ENCODE data around the gene TMEM14C.

The TMEM14C gene

DNA sequence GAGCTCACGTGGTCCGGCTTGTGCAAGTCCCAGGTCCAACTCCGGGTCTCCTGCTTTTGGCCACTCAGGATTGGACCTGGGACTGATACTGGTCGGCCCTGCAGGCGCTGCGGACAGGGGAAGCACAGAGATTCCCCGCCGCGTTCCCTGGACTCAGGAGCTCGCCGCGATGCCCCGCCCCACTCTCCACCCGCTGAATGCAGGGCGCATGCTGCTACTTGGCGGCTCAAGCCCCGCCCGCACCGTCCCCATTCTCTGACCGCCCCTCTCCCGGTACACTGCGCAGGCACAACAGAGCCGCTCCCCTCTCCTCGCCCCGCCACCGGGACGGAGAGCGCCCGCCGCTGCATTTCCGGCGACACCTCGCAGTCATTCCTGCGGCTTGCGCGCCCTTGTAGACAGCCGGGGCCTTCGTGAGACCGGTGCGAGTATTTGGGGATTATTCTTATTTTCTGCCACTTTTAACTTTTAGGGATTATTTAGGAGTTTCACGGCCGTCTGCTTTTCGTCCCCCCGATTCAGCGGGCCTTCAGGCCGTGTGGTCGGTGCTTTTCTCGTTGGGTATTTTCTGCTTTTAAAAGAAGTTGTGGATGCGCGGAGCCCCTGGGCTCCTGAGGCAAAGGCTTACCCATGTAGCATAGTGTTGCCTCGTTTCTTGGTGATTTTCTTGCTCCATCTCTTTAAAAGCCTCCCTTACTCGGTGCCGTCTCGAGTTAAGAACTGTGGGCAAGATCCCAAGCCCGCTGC is at the start of gene TMEM14C:
Gene TMEM14C (plus strand): TSS at position 251 of the 747 bp plus-strand sequence. CDS start 1,544 bp downstream, outside the sequence.
- DNase-seq: peak; percentile 97

DNA sequence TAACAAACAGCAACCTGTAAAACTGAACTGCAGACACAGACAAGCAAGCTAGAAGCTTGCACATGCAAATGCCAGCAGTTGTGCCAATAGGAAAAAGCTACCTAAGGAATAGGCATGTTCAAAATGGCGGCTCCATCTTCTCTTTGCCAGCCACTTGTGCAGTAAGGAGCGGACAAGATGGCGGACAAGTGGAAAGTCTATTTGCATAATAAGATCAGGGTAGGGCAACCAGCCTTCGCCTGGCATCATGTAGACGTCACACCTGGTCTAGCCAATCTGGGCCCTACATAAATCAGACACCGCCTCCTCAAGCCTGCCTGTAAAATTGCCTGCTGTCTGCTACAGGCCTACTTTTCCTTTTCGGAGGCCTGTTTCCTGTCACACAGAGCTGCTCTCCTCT is 46.5 kb upstream of the TMEM14C start:
- no peak for DNase-seq

DNA sequence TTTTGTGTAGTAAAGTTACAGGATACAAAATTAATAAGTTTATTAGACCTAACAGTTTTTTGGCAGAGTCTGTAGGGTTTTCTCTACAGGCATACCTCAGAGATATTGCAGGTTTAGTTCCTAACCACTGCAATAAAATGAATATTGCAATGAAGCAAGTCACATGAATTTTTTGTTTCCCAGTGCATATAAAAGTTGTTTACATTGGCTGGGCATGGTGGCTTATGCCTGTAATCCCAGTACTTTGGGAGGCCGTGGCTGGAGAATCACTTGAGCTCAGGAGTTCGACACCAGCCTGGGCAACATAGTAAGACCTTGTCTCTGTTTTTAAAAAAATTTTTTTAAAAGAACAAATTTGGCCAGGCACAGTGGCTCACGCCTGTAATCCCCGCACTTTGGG is 44.4 kb upstream of the TMEM14C start:
- no peak for DNase-seq

DNA sequence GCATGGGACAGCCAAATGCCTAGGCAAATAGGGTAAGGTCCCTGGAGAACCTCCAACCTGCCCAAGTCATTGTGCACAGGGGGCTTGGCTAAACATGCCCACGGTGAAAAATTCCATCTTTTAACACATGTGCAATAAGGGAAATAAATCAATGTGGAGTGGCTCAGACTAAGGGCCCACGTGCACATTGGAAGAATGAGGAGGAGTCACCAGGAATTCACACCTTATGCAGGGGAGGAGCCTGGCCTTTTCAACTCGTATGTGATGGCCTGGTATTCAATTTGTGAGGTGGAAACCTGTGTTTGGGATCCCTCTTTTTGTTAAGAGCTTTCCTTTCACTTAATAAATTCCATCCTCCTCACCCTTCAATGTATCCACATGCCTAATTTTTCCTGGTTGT is 41.1 kb upstream of the TMEM14C start:
- DNase-seq: no peak

DNA sequence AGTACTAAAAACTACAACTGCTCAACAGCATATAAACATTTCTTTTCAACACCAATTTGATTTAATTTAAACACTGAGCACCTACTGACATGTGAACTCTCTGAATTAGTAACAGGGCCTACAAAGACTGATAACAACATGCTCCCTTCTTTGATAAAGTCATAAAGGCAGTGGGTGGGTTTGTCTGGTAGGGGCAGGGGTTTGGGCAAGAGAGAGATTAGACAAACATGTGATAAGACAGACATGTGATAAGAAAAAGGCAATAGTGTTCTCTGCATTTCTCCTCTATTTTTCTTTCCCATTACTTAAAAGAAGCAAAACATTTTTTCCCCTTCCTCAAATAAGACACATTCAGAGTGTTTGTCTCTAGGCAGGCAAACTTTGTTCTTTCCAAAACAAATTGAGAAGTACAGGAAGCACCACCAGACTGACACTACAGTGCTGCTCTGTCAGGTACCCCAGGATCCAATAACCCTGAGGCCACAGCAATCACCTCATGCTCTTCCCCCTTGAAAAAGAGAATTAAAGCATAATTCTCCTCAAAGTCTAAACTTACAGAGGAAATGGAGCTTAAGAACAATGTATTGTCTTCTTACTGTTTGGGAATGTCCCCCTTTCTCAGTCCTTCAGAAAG is 40.4 kb upstream of the TMEM14C start:
- DNase-seq: peak; percentile 31

DNA sequence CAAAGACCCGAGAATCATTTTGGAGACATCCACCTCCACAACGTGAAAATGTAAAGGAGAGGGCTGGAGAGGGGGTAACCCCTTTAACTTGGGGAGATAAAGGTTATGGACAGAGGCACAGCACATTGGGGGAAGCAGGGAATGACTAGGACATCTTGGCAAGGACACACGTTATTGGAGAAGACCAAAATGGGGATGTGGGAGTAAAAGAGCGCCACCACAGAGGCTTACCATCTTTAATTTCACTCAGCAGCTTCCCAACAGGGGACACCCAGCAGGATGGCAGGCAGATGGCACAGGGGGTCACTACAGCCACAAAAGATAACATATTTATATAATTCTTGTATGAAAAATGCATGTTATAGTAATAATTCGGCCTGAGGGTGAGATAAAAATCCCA is 38.3 kb upstream of the TMEM14C start:
- no peak for DNase-seq

DNA sequence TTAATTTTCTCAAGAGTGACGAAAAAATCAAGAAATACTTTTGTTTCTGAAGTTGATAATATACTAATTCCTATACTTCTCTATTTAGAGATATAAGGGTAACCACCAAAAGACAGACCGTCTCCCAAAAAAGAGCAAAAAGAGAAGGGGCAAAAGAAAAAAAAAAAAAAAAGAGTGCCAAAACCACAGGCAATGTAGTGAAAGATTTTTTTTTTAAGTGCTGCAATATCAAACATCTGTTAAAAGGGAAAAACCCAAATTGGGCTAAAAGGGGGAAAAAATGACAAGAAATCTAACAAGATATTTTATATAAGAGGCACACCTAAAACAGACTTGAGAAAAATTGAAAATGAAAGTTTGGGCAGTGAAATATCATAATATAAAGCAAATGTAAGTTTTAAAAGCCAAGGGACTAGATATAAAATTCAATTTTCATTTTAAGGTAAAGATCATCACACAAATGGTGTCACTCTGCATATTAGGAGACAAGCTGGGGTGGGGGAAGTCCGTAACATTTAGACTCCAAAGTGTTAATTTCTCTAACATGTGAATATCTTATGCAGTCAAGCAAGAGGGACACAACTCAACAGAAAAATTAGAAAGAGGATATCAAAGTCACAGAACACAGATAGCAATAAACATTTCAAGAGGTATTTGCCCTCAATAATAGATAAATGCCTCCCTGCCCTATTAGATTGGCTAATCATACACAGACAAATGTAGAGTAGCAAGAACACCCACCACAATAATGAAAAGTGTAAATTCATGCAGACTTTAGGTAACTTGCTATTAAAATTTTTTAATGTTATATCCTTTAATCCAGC is 37.6 kb upstream of the TMEM14C start:
- DNase-seq: peak; percentile 36

DNA sequence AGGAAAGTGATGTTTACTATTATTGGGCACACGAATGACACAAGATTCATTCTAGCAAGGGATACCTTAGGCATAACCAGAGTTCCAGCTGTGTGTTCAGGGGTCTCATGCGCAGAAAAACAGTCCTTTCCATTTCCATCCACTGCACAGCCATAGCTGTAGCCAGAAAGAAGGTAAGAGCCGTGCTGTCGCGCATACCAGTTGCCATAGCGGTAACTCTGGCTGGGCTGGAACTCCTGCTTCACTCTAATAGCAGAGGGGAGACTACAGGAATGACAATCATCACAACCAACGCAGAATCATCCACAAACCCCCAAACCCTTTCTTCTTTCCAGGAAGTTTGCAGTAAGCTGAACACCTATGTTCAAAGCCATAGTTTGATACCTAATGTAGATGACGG is 36.0 kb upstream of the TMEM14C start:
- no peak for DNase-seq

DNA sequence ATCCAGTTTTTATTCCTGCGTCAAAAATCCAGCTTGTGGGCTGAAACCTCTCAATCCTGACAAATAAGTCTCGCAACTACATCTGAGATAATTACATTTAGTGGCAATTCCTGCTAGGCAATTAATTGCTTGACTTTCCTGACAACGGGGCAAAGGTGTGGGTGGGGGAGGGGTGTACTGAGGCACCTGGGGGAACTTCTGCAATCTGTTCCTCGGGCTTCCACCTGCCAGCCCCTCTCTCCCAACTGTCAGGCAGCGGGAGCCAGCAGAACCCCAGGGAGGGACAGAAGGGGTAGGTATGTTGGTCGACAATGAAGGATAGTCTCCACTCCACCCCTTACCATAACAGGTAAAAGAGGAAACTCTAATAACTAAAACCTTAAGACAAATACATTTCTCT is 35.3 kb upstream of the TMEM14C start:
- no peak for DNase-seq

DNA sequence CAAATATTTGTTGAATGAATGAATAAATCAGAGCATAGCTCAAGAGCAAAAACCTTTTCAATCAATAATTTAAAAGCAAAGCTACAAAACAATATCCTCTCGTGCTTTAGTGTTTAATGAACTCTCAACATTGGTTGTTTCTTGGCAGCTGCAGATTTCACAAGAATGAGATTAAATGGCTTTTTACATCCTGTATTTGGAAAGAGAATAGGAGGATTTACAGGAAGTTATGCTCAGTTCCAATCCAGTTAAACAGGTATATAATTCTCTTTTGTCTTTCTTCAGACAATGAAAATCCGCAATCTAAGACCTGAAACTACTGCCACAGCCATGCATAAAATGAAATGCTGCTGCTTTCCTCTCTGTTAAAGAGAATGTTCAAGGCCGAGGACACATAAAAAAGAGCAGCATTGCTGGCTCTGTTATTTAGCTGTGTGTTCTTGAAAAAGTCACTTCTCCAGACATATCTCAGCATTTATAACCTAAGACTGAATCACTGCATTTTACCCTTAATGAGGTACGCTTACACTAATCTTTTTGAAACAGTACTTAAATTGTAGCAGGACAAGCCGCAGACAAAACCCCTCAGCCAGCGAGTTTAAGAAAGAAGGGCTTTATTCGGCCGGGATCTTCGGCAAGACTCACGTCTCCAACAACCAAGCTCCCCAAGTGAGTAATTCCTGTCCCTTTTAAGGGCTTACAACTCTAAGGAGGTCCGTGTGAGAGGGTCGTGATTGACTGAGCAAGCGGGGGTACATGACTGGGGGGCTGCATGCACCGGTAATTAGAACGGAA is 32.0 kb upstream of the TMEM14C start:
- DNase-seq: peak; percentile 27

DNA sequence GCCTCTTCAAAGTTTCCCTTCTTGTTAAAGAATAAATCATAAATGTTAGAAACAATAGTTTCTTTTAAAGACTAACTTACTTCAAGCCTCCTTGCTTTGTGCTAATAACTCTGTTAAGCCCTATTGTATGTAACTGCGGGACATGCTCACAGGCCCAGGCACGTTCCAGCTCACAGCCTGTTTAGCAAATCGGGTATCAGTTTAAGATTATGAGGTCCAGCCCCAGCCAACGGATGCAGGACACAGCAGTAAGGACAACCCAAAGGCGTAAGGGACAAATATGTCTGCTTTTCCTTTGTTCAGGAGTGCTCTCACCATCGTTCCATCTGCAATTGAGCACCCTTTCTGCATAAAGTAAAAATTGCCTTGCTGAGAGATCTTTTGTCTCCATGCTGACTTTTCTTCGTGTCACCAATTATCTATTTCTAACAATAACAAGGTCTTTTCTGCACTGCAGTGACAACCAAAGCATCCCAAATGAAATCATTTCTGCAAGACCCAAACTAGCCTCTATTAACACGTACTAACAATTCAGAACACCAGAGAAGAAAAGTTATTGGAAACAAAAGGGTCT is 29.8 kb upstream of the TMEM14C start:
- no peak for DNase-seq

DNA sequence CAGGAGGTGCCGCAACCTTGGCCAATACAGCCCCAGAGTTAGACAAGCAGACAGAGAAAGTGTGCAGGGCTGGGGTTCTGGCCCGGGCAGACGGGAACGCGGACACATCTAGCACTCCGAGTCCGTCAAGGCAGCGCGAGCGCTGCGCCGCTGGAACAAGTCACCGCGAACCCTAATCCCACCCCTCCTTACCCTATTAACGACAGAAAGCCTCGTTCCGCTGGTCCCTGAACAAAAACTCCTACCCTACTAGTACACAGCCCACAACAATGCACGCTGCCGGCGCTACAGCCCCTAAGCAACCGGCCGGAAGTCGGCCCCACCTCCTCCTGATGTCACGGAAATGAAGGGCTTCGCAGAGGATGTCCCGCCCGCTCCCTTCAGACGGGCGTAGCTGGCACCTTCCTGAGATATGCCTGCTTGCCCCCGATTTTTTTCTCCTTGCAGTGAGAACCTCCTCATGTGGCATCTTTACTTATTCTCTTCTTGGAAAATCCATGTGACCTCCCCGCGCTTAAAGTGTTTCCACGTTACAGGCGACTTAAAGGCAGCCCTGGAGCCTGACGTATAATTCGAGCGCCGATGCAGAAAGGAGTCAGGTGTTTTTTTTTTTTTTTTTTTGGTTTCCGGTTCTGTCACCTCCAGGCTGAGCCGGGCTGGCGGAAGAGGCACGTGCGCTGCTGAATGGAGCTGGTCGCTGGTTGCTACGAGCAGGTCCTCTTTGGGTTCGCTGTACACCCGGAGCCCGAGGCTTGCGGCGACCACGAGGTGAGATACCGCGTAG is 28.4 kb upstream of the TMEM14C start, which contains the start of the genes C6orf52 and PAK1IP1:
Gene C6orf52 (minus strand): TSS at position 315 of the 784 bp plus-strand sequence. CDS start 7,066 bp downstream, outside the sequence.
Gene PAK1IP1 (plus strand): TSS at position 671 of the 784 bp plus-strand sequence. CDS start 14 bp downstream, at position 685.
- DNase-seq: peak; percentile 98

DNA sequence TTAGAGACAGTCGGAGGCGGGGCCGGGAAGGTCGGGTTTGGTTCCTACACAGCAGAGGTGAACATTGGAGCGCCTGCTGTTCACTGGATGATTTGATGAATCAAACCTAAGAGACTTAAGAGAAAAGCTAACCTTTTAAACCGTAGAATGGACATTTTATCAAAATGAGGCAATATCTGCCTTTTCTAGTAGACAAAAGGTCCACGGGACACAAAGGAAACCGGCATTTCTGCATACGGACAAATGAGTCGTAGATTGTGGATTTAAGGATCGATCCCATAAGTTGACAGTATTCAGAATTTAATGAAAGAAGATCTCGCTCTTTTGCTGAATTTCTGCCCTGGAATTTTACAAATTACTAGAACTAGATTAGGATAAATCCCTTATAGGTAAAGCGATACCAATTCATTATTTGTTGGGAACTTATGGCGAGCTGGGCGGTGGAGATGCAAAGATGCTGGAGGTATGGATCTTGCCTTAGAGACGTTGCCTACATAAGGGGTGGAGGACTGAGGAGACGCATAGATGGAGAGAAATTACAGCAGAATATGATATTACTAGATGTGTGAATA is 27.7 kb upstream of the TMEM14C start:
- DNase-seq: peak; percentile 28

DNA sequence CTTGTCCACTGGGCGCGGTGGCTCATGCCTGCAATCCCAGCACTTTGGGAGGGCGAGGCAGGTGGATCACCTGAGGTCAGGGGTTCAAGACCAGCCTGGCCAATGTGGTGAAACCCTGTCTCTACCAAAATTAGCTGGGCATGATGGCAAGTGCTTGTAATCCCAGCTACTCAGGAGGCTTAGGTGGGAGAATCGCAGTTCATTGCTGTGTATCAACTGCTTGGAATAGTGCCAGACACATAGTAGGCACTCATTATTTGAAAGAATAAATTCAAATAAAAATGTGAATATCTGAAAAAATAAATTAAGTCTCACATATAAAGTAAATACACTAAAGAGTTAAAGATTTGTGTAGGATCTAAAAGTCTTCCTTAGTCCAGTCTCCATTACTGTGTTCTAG is 26.2 kb upstream of the TMEM14C start:
- DNase-seq: no peak

DNA sequence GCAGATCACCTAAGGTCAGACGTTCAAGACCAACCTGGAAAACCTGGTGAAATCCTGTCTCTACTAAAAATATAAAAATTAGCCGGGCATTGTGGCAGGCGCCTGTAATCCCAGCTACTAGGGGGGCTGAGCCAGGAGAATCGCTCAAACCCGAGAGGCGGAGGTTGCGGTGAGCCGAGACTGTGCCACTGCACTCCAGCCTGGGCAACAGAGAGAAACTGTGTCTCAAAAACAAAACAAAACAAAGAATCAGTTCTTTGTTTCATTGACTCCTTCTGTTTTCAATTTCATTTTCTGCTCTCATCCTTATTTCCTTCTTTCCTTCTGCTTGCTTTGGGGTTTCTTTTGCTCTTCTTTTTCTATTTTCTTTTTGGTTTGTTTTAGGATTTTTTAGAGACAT is 8.9 kb upstream of the TMEM14C start:
- DNase-seq: no peak

DNA sequence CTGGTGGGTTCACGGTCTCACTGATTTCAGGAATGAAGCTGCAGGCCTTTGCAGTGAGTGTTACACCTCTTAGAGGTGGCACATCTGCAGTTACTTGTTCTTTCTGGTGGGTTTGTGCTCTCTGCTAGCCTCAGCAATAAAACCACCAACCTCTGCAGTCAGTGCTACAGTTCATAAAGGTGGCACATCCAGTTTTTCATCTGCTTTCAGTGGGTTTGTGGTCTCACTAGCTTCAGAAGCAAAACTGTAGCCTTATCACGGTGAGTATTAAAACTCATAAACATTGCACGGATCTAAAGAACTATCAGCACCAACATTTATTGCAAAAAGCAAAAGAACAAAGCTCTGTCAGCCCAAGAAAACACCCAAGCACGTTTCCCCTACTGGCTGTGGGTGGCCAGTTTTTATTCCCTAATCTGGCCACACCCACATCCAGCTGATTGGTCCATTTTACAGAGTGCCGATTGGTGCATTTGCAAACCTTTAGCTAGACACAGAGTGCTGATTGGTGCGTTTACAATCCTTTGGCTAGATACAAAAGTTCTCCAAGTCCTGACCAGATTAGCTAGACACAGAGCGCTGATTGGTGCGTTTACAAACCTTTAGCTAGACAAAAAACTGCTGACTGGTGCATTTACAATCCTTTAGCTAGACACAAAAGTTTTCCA is 3.4 kb upstream of the TMEM14C start:
- DNase-seq: peak; percentile 59

DNA sequence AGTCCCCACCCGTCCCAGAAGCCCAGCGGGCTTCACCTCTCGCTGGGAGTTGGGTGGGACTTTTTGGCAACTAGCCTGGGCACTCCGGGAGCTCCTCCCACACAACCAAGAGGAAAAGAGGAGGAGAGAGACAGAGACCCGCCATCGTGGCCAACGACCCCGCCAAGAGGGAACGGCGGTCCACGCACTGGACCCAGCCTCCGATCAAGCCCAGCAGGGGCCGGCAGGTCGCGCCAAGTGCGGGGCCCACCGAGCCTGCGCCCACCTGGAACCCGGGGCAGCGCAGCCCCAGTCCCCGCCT is 3.0 kb upstream of the TMEM14C start:
- DNase-seq: no peak

DNA sequence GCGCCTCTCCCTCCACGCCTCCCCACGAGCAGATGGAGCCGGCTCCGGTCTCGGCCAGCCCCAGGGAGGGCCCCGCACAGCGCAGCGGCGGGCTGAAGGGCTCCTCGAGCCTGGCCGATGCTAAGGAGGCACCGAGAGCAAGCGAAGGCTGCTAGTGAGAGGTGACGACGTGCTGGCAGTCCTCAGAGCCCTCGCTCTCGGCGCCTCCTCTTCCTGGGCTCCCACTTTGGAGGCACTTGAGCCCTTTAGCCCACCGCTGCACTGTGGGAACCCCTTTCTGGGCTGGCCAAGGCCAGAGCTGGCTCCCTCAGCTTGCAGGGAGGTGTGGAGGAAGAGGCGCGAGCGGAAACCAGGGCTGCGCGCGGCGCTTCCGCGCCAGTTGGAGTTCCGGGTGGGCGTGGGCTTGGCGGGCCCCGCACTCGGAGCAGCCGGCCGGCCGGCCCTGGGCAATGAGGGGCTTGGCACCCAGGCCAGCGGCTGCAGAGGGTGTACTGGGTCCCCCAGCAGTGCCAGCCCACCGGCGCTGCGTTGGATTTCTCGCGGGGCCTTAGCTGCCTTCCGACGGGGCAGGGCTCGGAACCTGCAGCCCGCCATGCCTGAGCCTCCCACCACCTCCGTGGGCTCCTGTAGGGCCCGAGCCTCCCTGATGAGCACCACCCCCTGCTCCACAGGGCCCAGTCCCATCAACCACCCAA is 2.5 kb upstream of the TMEM14C start:
- peak; percentile 76 for DNase-seq

DNA sequence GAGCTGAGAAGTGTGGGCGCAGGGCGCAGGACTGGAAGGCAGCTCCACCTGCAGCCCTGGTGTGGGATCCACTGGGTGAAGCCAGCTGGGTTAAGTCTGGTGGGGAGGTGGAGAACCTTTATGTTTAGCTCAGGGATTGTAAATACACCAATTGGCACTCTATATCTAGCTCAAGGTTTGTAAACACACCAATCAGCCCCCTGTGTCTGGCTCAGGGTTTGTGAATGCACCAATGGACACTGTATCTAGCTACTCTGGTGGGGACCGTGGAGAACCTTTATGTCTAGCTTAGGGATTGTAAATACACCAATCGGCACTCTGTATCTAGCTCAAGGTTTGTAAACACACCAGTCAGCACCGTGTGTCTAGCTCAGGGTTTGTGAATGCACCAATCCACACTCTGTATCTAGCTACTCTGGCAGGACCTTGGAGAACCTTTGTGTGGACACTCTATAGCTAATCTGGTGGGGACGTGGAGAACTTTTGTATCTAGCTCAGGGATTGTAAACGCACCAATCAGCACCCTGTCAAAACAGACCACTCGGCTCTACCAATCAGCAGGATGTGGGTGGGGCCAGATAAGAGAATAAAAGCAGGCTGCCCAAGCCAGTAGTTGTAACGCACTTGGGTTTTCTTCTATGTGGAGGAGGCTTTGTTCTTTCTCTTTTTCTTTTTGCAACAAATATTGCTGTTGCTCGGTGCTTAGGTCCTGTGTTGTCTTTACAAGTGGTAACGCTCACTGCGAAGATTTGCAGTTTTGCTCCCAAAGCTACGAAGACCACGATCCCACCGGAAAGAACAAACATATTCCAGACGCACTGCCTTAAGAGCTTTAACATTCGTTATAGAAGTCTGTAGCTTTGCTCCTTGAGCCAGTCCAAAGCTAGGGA is 1.7 kb upstream of the TMEM14C start:
- peak; percentile 56 for DNase-seq
